Fibroblast of the aortic adventitia (primary cell): ENCODE results near the gene CHD2. TPM values are rescaled to one million over a fixed set of nuclear protein-coding genes. Genes with fewer than 3 reads are reported as not detected.
A peak's percentile ranks its signal among the peaks of the same experiment; 100 is the strongest.

Source experiments
- DNase-seq: peaks from one replicate; pipeline ENCODE4 v3.0.0-alpha.2; 2010; ENCODE audit warnings: low read depth
- H3K4me3 ChIP-seq: 2 replicates; pipeline ENCODE4 v1.5.1; 2011; ENCODE audit warnings: low read depth, mild to moderate bottlenecking, control low read depth, low read length, moderate library complexity
- CTCF ChIP-seq: IDR thresholded peaks from 2 replicates; pipeline ENCODE4 v1.5.1; 2011; ENCODE audit warnings: mild to moderate bottlenecking, low read length, control low read depth, inconsistent platforms; ENCODE audit not compliant: insufficient read depth
- total RNA-seq: library from RNA; depleted of rRNA; stranded (reverse); fragments of >200 nt; gene quantifications from 2 replicates; pipeline ENCODE4 v1.2.3, GENCODE V29; 2012; ENCODE audit warnings: low replicate concordance

Gene CHD2
- total RNA-seq, 1 donor = 83.7 TPM

DNA sequence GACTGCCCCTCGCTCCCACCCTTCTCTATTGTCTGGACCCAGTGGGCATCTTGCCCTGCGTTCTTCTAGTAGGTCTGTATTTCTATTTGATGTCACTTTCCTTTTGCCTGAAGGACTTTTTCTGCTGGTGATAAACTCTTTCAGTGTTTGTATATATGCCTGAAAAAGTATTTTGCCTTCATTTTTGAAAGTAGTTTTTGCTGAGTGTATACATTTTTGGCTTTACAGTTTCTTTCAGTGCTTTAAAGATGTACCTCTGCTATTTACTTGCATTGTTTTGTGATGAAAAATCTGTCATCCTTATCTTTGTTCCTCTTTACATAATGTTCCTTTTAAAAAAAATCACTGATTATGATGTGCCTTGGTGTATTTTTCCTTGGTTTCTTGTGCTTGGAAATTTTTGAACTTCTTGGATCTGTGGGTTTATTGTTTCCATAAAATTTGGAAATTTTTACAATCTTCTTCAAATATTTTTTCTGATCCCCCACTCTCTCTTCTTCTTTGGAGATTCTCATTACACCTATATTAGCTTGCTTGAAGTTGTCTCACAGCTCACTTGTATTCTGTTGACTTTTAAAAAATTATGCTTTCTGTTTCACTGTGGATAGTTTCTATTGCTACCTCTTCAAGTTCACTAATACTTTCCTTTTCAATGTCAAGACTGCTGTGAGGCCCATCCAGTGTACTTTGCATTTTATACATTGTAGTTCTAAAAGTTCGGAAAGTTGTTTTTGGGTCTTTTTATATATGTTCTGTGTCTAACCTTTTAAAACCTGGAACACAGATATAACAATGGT, 121.0 kb downstream of the CHD2 start:
- H3K4me3 ChIP-seq = no peak overlapping the region
- TF ChIP-seq CTCF = no peak
- no peak for DNase-seq

- TF ChIP-seq CTCF = no peak
- no peak overlapping the region for H3K4me3 ChIP-seq
- no peak for DNase-seq
Measured at GRCh38 chr15:93024293-93024692, 124.2 kb downstream of the CHD2 start.

GRCh38 chr15:93024716-93025624, 124.8 kb downstream of the CHD2 start:
- DNase-seq = no peak
- TF ChIP-seq CTCF = no peak
- H3K4me3 ChIP-seq = no peak overlapping the region

GRCh38 chr15:93025625-93025982, 125.5 kb downstream of the CHD2 start:
- no peak for DNase-seq
- TF ChIP-seq CTCF = no peak
- no peak overlapping the region for H3K4me3 ChIP-seq

DNA sequence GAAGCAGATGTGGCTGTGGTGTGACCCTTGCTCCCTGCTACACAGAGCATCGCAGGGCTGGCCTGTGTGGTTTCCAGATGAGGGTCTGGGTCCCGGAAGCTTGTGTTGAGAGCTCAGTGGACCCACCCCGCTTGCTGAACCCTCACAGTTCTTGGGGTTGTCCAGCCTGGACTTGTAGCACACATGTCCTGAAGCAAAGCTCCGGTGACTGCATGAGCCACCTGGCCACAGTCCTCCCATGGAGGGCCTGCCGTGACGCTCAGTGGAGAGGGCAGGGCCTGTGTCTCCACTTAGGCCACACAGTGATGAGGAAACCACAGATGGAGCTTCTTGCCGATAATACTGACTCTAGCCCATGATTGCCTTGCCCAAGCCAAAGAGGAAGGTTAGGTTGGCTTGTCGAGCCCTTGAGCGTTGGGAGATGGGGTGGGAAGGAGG, 126.3 kb downstream of the CHD2 start:
- H3K4me3 ChIP-seq = no peak overlapping the region
- no peak for DNase-seq
- TF ChIP-seq CTCF = no peak

DNA sequence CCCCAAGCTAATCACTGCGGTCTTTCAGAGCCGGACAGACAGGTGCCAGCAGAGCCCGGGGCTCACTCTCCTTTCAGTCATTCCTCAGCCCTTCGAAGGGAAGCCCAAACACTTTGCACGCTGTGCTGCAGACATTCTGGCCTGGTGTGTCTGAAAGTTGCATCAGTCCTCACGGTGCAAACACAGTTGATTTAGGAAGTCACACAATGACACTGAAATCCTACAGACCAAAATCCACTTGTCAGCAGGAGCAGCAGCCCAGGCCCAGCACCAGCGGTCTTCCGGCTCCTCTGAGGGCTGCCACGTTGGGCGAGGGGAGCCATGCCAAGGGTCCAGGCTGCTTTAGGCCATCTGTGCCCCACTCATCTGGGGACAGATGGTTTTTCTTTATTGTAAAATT, 127.3 kb downstream of the CHD2 start:
- peak; percentile 39 for DNase-seq
- no peak for TF ChIP-seq CTCF
- H3K4me3 ChIP-seq = no peak overlapping the region
